Measurements from ENCODE around the gene PARP14.
A peak's percentile ranks its signal among the peaks of the same experiment; 100 is the strongest.
"Not testable (repeated sequence)": the region's sequence is repeated elsewhere in the genome, so short reads cannot be mapped to it uniquely, and the experiment has no call there.

The PARP14 gene

DNA sequence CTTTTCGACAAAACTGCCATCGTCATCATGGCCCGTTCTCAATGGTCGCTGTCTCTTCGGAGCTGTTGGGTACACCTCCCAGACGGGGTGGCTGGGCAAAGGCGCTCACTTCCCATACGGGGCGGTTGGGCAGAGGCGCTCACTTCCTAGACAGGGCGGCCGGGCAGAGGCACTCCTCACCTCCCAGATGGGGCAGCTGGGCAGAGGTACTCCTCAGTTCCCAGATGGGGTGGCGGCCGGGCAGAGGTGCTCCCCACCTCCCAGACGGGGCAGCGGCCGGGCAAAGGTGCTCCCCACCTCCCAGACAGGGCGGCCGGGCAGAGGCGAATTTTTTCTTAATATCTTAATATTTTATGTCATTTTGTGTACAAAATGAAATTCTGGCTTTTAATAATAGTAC is 44.5 kb downstream of the PARP14 start:
- Mint-ChIP-seq H3K36me3 (peaks cover 78% of the 10 kb centered on the region), H3K4me3 (no peak overlapping the region), H3K27me3 (no peaks in the 10 kb centered on the region), H3K4me1 (no peaks in the 10 kb centered on the region), H3K9me3 (no peaks in the 10 kb centered on the region), H3K27ac (no peak overlapping the region)
- CTCF ChIA-PET = no interaction called here
- DNase-seq = no peak

- no peak overlapping the region for H3K4me3 Mint-ChIP-seq
- peak overlapping the region; percentile 4 for H3K27ac Mint-ChIP-seq
- DNase-seq = no peak
- CTCF ChIA-PET = no interaction called here
- peaks cover 76% of the 10 kb centered on the region for H3K36me3 Mint-ChIP-seq
- H3K9me3 Mint-ChIP-seq = no peaks in the 10 kb centered on the region
- no peaks in the 10 kb centered on the region for H3K4me1 Mint-ChIP-seq
- H3K27me3 Mint-ChIP-seq = no peaks in the 10 kb centered on the region
Observed at GRCh38 chr3:122727294-122727693, 46.7 kb downstream of the PARP14 start.

GRCh38 chr3:122727766-122728165 is 47.1 kb downstream of the PARP14 start:
- CTCF ChIA-PET = interaction anchor here (0.9 kb wide), 1 partner anchor 27 kb away, joined by 4 read pairs; no protein-coding TSS in a partner anchor
- peaks cover 3% of the 10 kb centered on the region for H3K9me3 Mint-ChIP-seq
- no peak for DNase-seq
- no peak overlapping the region for H3K27ac Mint-ChIP-seq
- H3K4me3 Mint-ChIP-seq = no peak overlapping the region
- no peaks in the 10 kb centered on the region for H3K4me1 Mint-ChIP-seq
- peaks cover 76% of the 10 kb centered on the region for H3K36me3 Mint-ChIP-seq
- no peaks in the 10 kb centered on the region for H3K27me3 Mint-ChIP-seq

DNA sequence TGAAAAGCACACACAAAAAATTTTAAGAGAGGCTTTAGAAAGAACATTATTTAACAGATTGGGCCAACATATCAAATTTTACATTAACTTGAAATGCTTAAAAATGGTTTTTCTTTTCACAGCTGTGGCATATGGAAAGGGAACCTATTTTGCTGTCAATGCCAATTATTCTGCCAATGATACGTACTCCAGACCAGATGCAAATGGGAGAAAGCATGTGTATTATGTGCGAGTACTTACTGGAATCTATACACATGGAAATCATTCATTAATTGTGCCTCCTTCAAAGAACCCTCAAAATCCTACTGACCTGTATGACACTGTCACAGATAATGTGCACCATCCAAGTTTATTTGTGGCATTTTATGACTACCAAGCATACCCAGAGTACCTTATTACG is 47.5 kb downstream of the PARP14 start:
- H3K36me3 Mint-ChIP-seq = peaks cover 74% of the 10 kb centered on the region
- H3K4me3 Mint-ChIP-seq = no peak overlapping the region
- H3K27ac Mint-ChIP-seq = no peak overlapping the region

DNA sequence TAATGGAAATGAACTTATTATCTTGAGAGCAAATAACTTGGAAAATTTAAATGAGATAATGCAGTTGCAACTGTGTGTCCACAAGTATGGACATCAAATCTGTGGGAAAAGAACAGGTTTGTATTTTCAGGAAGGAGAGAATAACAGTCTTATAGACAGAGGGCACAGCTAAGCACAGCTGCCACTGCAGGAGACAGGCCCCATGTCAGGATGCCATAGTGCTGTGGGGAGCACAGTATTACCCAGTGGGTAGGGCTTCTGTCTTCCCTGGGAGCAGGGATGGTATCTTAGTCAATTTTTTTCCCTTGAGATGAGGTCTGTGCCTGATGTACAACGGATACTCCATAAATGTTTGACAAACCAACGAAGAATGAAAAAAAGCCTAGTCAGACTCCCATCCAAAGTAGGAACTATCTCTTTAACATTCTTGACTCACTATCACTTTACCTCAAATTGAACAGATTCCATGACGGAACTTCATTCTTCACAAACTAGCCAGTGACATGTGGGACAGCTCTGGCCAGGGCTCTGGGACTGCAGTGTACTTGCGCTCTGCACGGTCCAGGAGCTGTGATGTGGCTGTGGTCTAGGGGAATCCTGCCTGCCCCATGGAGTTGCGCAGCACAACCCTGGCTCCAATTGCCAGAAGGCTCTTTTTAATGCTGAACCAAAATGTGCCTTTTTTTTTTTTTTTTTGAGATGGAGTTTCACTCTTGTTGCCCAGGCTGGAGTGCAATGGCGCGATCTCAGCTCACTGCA is 48.3 kb downstream of the PARP14 start:
- Mint-ChIP-seq H3K27me3 (no peaks in the 10 kb centered on the region), H3K27ac (no peak overlapping the region), H3K4me3 (no peak overlapping the region), H3K36me3 (peaks cover 72% of the 10 kb centered on the region), H3K9me3 (peaks cover 3% of the 10 kb centered on the region), H3K4me1 (no peaks in the 10 kb centered on the region)
- no peak for DNase-seq
- CTCF ChIA-PET = no interaction called here

More for the DNA sequence above, 47.5 kb downstream of the PARP14 start:
- Mint-ChIP-seq H3K27me3 (no peaks in the 10 kb centered on the region), H3K4me1 (no peaks in the 10 kb centered on the region), H3K9me3 (peaks cover 3% of the 10 kb centered on the region)
- CTCF ChIA-PET = interaction anchor here (0.9 kb wide), 1 partner anchor 27 kb away, joined by 4 read pairs; no protein-coding TSS in a partner anchor
- DNase-seq = no peak

DNA sequence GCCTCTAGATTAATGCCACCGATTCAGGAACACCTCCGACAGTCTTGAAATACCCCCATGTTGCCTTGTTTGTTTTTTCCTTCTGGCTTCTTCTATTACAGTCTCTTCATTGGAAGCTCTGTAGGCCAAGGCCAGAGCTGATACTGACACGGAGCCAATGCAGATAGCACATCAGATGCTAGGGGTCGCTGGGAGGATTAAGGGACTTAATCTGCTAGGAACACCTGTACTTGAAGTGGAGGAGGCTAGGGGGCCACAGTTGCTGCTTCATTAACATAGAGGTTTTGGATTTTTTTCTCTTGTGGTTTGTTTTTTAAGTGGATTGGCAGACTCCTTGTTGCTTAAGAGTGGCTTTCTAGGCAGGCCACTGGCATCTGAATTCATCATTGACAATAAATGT is 49.6 kb downstream of the PARP14 start:
- Mint-ChIP-seq H3K9me3 (peaks cover 3% of the 10 kb centered on the region), H3K27me3 (no peaks in the 10 kb centered on the region), H3K27ac (no peak overlapping the region), H3K36me3 (peaks cover 68% of the 10 kb centered on the region), H3K4me3 (no peak overlapping the region), H3K4me1 (no peaks in the 10 kb centered on the region)
- DNase-seq = no peak
- CTCF ChIA-PET = no interaction called here

DNA sequence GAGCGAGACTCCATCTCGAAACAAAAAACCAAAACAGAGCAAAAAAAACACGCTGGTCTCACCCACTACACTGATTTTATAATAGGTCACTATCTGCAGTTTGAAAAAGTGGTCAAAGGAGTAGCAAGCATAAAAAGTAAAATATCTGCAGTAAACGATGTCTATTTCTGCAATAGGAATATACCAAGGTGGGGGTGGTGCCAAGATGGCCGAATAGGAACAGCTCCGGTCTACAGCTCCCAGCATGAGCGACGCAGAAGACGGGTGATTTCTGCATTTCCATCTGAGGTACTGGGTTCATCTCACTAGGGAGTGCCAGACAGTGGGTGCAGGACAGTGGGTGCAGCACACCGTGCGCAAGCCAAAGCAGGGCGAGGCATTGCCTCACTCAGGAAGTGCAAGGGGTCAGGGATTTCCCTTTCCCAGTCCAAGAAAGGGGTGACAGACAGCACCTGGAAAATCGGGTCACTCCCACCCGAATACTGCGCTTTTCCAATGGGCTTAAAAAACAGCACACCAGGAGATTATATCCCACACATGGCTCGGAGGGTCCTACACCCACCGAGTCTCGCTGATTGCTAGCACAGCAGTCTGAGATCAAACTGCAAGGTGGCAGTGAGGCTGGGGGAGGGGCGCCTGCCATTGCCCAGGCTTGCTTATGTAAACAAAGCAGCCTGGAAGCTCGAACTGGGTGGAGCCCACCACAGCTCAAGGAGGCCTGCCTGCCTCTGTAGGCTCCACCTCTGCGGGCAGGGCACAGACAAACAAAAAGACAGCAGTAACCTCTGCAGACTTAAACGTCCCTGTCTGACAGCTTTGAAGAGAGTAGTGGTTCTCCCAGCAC is 52.3 kb downstream of the PARP14 start:
- H3K4me3 Mint-ChIP-seq, H3K9me3 Mint-ChIP-seq, DNase-seq, H3K27me3 Mint-ChIP-seq, CTCF ChIA-PET, H3K27ac Mint-ChIP-seq, H3K4me1 Mint-ChIP-seq: not testable (repeated sequence)
- H3K36me3 Mint-ChIP-seq = peaks cover 51% of the 10 kb centered on the region

- H3K4me3 Mint-ChIP-seq = no peak overlapping the region
- CTCF ChIA-PET = no interaction called here
- no peak overlapping the region for H3K27ac Mint-ChIP-seq
- no peaks in the 10 kb centered on the region for H3K4me1 Mint-ChIP-seq
- no peaks in the 10 kb centered on the region for H3K27me3 Mint-ChIP-seq
- DNase-seq = no peak
- no peaks in the 10 kb centered on the region for H3K9me3 Mint-ChIP-seq
- peaks cover 29% of the 10 kb centered on the region for H3K36me3 Mint-ChIP-seq
Observed at GRCh38 chr3:122739172-122739571, 58.5 kb downstream of the PARP14 start.

GRCh38 chr3:122742234-122742633 is 61.6 kb downstream of the PARP14 start:
- peaks cover 35% of the 10 kb centered on the region for H3K36me3 Mint-ChIP-seq
- no peaks in the 10 kb centered on the region for H3K4me1 Mint-ChIP-seq
- H3K27me3 Mint-ChIP-seq = no peaks in the 10 kb centered on the region
- CTCF ChIA-PET = no interaction called here
- DNase-seq = no peak
- peaks cover 2% of the 10 kb centered on the region for H3K9me3 Mint-ChIP-seq
- H3K4me3 Mint-ChIP-seq = no peak overlapping the region
- H3K27ac Mint-ChIP-seq = no peak overlapping the region

DNA sequence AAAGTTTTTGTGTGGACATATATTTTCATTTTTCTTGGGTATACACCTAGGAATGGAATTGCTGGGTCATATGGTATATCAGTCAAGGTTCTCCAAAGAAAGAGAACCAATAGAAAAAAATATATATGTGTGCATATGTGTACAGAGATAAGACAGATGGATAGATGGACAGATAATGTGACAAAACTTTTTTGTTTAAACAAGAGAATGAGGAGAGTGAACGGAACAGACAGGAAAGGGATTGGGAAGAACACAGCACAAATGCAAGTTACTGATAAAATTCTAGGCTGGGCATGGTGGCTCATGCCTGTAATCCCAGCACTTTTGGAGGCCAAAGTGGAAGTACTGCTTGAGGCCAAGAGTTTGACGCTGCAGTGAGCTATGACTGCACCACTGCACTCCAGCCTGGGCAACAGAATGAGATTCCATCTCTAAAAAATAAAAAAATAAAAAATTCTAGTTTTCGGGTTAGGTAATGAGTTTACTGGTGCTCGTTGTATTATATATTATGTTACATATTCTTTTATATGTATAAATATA is 63.0 kb downstream of the PARP14 start:
- CTCF ChIA-PET = interaction anchor here (0.8 to 1.0 kb wide), 2 partner anchors 48 to 285 kb away, joined by 3 read pairs; no protein-coding TSS in a partner anchor
- peaks cover 34% of the 10 kb centered on the region for H3K36me3 Mint-ChIP-seq
- H3K4me3 Mint-ChIP-seq = no peak overlapping the region
- H3K4me1 Mint-ChIP-seq = no peaks in the 10 kb centered on the region
- DNase-seq = no peak
- H3K27me3 Mint-ChIP-seq = no peaks in the 10 kb centered on the region
- no peak overlapping the region for H3K27ac Mint-ChIP-seq
- peaks cover 2% of the 10 kb centered on the region for H3K9me3 Mint-ChIP-seq

GRCh38 chr3:122745369-122746021 is 64.9 kb downstream of the PARP14 start:
- H3K4me3 Mint-ChIP-seq = no peak overlapping the region
- H3K4me1 Mint-ChIP-seq = no peaks in the 10 kb centered on the region
- H3K27ac Mint-ChIP-seq = no peak overlapping the region
- no peak for DNase-seq
- peaks cover 2% of the 10 kb centered on the region for H3K9me3 Mint-ChIP-seq
- H3K27me3 Mint-ChIP-seq = no peaks in the 10 kb centered on the region
- CTCF ChIA-PET = interaction anchor here (1.9 kb wide), 1 partner anchor 9 kb away, joined by 4 read pairs; no protein-coding TSS in a partner anchor
- H3K36me3 Mint-ChIP-seq = peaks cover 23% of the 10 kb centered on the region

DNA sequence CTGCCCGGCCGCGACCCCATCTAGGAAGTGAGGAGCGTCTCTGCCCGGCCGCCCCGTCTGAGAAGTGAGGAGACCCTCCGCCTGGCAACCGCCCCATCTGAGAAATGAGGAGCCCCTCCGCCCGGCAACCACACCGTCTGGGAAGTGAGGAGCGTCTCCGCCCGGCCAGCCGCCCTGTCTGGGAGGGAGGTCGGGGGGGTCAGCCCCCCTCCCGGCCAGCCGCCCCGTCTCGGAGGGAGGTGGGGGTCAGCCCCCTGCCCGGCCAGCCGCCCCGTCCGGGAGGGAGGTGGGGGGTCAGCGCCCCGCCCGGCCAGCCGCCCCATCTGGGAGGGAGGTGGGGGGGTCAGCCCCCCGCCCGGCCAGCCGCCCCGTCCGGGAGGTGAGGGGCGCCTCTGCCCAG is 66.7 kb downstream of the PARP14 start:
- H3K4me1 Mint-ChIP-seq, H3K4me3 Mint-ChIP-seq, H3K27ac Mint-ChIP-seq, DNase-seq, H3K27me3 Mint-ChIP-seq, H3K9me3 Mint-ChIP-seq, CTCF ChIA-PET: not testable (repeated sequence)
- H3K36me3 Mint-ChIP-seq = peaks cover 18% of the 10 kb centered on the region

- no peaks in the 10 kb centered on the region for H3K4me1 Mint-ChIP-seq
- CTCF ChIA-PET = no interaction called here
- H3K27ac Mint-ChIP-seq = no peak overlapping the region
- H3K9me3 Mint-ChIP-seq = peaks cover 2% of the 10 kb centered on the region
- H3K36me3 Mint-ChIP-seq = peaks cover 13% of the 10 kb centered on the region
- no peaks in the 10 kb centered on the region for H3K27me3 Mint-ChIP-seq
- no peak overlapping the region for H3K4me3 Mint-ChIP-seq
- DNase-seq = no peak
Observed at GRCh38 chr3:122748347-122748746, 67.7 kb downstream of the PARP14 start.

DNA sequence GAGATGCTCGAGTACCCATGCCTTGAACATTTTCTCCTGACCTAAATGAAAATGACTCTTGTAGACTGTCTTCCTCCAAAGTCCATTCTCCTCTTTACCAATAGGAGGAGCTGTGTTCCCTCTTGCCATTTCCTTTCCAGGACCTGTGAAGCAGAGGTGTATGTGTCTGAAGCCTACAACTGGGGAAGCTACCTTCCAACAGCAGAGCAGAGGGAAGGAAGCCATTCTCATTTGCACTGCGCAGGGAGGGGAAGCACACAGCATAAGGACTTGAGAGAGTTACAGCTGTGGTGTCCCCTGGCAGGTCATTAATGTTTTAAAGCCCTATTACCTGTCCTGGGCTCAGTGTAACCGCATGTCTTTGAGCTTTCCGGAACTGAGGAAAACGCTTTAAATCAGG is 74.3 kb downstream of the PARP14 start:
- no peak overlapping the region for H3K4me3 Mint-ChIP-seq
- no peak overlapping the region for H3K27ac Mint-ChIP-seq

More for the DNA sequence above, 74.3 kb downstream of the PARP14 start:
- Mint-ChIP-seq H3K4me1 (peaks cover 10% of the 10 kb centered on the region), H3K9me3 (no peaks in the 10 kb centered on the region), H3K36me3 (peaks cover 7% of the 10 kb centered on the region), H3K27me3 (no peaks in the 10 kb centered on the region)
- CTCF ChIA-PET = interaction anchor here (0.7 to 1.5 kb wide), 16 partner anchors 9 to 275 kb away, joined by 3 to 11 read pairs (median 4); partner anchors contain the start of gene SEMA5B
- DNase-seq = no peak

All from activated naive CD4-positive, alpha-beta T cell treated with anti-CD3 and anti-CD28 coated beads, Interleukin-2, amount 10 ng/mL, durations not matched to agents 7 days and 5 days (primary cell).